ENCODE data around the gene MICB.

The MICB gene

GRCh38 chr6:31473244-31473643 lies 24.7 kb upstream of the MICB start:
- ChIA-PET POLR2A (no interaction called here), CTCF (no interaction called here)
- TF ChIP-seq FOXM1 (IDR thresholded peaks at IDR 0.05; ENCODE audit: borderline replicate concordance) (no peak), NFRKB (IDR thresholded peaks at IDR 0.05) (no peak), CTBP1 (IDR thresholded peaks at IDR 0.05; ENCODE audit: borderline replicate concordance) (no peak), SUZ12 (IDR thresholded peaks at IDR 0.05) (no peak), FOXA1 (IDR thresholded peaks at IDR 0.05) (no peak), BHLHE40 (IDR thresholded peaks at IDR 0.05; ENCODE audit: borderline replicate concordance) (no peak), LEF1 (IDR thresholded peaks at IDR 0.05; ENCODE audit: borderline replicate concordance) (no peak), L3MBTL2 (conservative IDR thresholded peaks at IDR 0.05) (no peak), ARNT (IDR thresholded peaks at IDR 0.05) (no peak), PKNOX1 (IDR thresholded peaks at IDR 0.05) (no peak), TARDBP (IDR thresholded peaks at IDR 0.05) (no peak), HDGF (IDR thresholded peaks at IDR 0.05; ENCODE audit: borderline replicate concordance) (no peak), ELF4 (IDR thresholded peaks at IDR 0.05) (no peak), FOXK2 (IDR thresholded peaks at IDR 0.05) (no peak), ZNF384 (IDR thresholded peaks at IDR 0.05) (no peak), SP1 (IDR thresholded peaks at IDR 0.05) (no peak)
- DNase-seq (ENCODE audit: extremely low spot score) = no peak

- ChIA-PET POLR2A (interaction anchor here (0.7 kb wide), 1 partner anchor 97 kb away, joined by 3 read pairs; no protein-coding TSS in a partner anchor), CTCF (interaction anchor here (1.1 kb wide), 1 partner anchor 124 kb away, joined by 3 read pairs; no protein-coding TSS in a partner anchor)
- DNase-seq (ENCODE audit: extremely low spot score) = no peak
- no peak for TF ChIP-seq TARDBP (IDR thresholded peaks at IDR 0.05)
- TF ChIP-seq ARNT (IDR thresholded peaks at IDR 0.05) = no peak
- no peak for TF ChIP-seq NFRKB (IDR thresholded peaks at IDR 0.05)
- no peak for TF ChIP-seq FOXM1 (IDR thresholded peaks at IDR 0.05; ENCODE audit: borderline replicate concordance)
- TF ChIP-seq L3MBTL2 (conservative IDR thresholded peaks at IDR 0.05) = no peak
- no peak for TF ChIP-seq ELF4 (IDR thresholded peaks at IDR 0.05)
- TF ChIP-seq SUZ12 (IDR thresholded peaks at IDR 0.05) = no peak
- no peak for TF ChIP-seq BHLHE40 (IDR thresholded peaks at IDR 0.05; ENCODE audit: borderline replicate concordance)
- no peak for TF ChIP-seq LEF1 (IDR thresholded peaks at IDR 0.05; ENCODE audit: borderline replicate concordance)
- no peak for TF ChIP-seq HDGF (IDR thresholded peaks at IDR 0.05; ENCODE audit: borderline replicate concordance)
- no peak for TF ChIP-seq FOXK2 (IDR thresholded peaks at IDR 0.05)
- no peak for TF ChIP-seq SP1 (IDR thresholded peaks at IDR 0.05)
- no peak for TF ChIP-seq ZNF384 (IDR thresholded peaks at IDR 0.05)
- TF ChIP-seq PKNOX1 (IDR thresholded peaks at IDR 0.05) = no peak
Observed at GRCh38 chr6:31473780-31474761, 23.9 kb upstream of the MICB start.

- DNase-seq (ENCODE audit: extremely low spot score) = peak; percentile 39
- ChIA-PET POLR2A (interaction anchor here (0.7 kb wide), 1 partner anchor 98 kb away, joined by 3 read pairs; no protein-coding TSS in a partner anchor), CTCF (interaction anchor here (1.1 kb wide), 1 partner anchor 124 kb away, joined by 3 read pairs; no protein-coding TSS in a partner anchor)
- TF ChIP-seq ELF4 (IDR thresholded peaks at IDR 0.05) (no peak), HDGF (IDR thresholded peaks at IDR 0.05; ENCODE audit: borderline replicate concordance) (no peak), CTBP1 (IDR thresholded peaks at IDR 0.05; ENCODE audit: borderline replicate concordance) (no peak), FOXM1 (IDR thresholded peaks at IDR 0.05; ENCODE audit: borderline replicate concordance) (no peak), SP1 (IDR thresholded peaks at IDR 0.05) (no peak), FOXA1 (IDR thresholded peaks at IDR 0.05) (no peak), ZNF384 (IDR thresholded peaks at IDR 0.05) (no peak), PKNOX1 (IDR thresholded peaks at IDR 0.05) (no peak), ARNT (IDR thresholded peaks at IDR 0.05) (no peak), L3MBTL2 (conservative IDR thresholded peaks at IDR 0.05) (no peak), TARDBP (IDR thresholded peaks at IDR 0.05) (no peak), NFRKB (IDR thresholded peaks at IDR 0.05) (no peak), BHLHE40 (IDR thresholded peaks at IDR 0.05; ENCODE audit: borderline replicate concordance) (no peak), FOXK2 (IDR thresholded peaks at IDR 0.05) (no peak), LEF1 (IDR thresholded peaks at IDR 0.05; ENCODE audit: borderline replicate concordance) (no peak), SUZ12 (IDR thresholded peaks at IDR 0.05) (no peak)
Observed at GRCh38 chr6:31474871-31475286, 23.1 kb upstream of the MICB start.

GRCh38 chr6:31476515-31477139 lies 21.3 kb upstream of the MICB start:
- POLR2A ChIA-PET = no interaction called here
- DNase-seq (ENCODE audit: extremely low spot score) = no peak
- CTCF ChIA-PET = interaction anchor here (0.5 kb wide), 1 partner anchor 78 kb away, joined by 3 read pairs; no protein-coding TSS in a partner anchor
- TF ChIP-seq LEF1 (IDR thresholded peaks at IDR 0.05; ENCODE audit: borderline replicate concordance) = no peak
- no peak for TF ChIP-seq ARNT (IDR thresholded peaks at IDR 0.05)
- no peak for TF ChIP-seq NFRKB (IDR thresholded peaks at IDR 0.05)
- TF ChIP-seq TARDBP (IDR thresholded peaks at IDR 0.05) = no peak
- TF ChIP-seq SUZ12 (IDR thresholded peaks at IDR 0.05) = no peak
- TF ChIP-seq L3MBTL2 (conservative IDR thresholded peaks at IDR 0.05) = no peak
- no peak for TF ChIP-seq CTBP1 (IDR thresholded peaks at IDR 0.05; ENCODE audit: borderline replicate concordance)
- no peak for TF ChIP-seq ELF4 (IDR thresholded peaks at IDR 0.05)
- TF ChIP-seq PKNOX1 (IDR thresholded peaks at IDR 0.05) = no peak
- no peak for TF ChIP-seq FOXK2 (IDR thresholded peaks at IDR 0.05)
- TF ChIP-seq BHLHE40 (IDR thresholded peaks at IDR 0.05; ENCODE audit: borderline replicate concordance) = no peak
- TF ChIP-seq SP1 (IDR thresholded peaks at IDR 0.05) = no peak
